Activated CD4-positive, alpha-beta memory T cell treated with anti-CD3 and anti-CD28 coated beads for 36 hours (primary cell): Measurements from ENCODE around the gene ARL4D. TPM values are rescaled to one million over a fixed set of nuclear protein-coding genes. Genes with fewer than 3 reads are reported as not detected.

Source experiments
- CTCF ChIA-PET: fragments of 350-600 bp; sonication (Branson Sonifier 250); formaldehyde crosslinking; loops from one replicate; lab custom pipeline; 2021; ENCODE audit warnings: antibody characterized with exemption, inconsistent platforms; lab: Charles Lee
- POLR2A ChIA-PET: fragments of 350-600 bp; sonication (Branson Sonifier 250); formaldehyde crosslinking; loops from one replicate; lab custom pipeline; 2021; ENCODE audit warnings: antibody characterized with exemption; lab: Charles Lee
- DNase-seq: peaks from one replicate; pipeline ENCODE4 v3.0.0-alpha.2; 2020
- H3K27ac Mint-ChIP-seq: one replicate; pipeline ENCODE4 v1.8.0; 2021; ENCODE audit warnings: mixed read lengths
- H3K27me3 Mint-ChIP-seq: one replicate; pipeline ENCODE4 v1.8.0; 2021; ENCODE audit warnings: mixed read lengths
- H3K36me3 Mint-ChIP-seq: one replicate; pipeline ENCODE4 v1.8.0; 2021; ENCODE audit warnings: mixed read lengths
- H3K4me1 Mint-ChIP-seq: one replicate; pipeline ENCODE4 v1.8.0; 2021; ENCODE audit warnings: low read depth, mixed read lengths
- H3K4me3 Mint-ChIP-seq: one replicate; pipeline ENCODE4 v1.8.0; 2021; ENCODE audit warnings: mild to moderate bottlenecking, mixed read lengths
- H3K9me3 Mint-ChIP-seq: one replicate; pipeline ENCODE4 v1.8.0; 2021; ENCODE audit warnings: mixed read lengths
- intact Hi-C: fragments of 100-400 bp; cut with micrococcal nuclease; formaldehyde crosslinking; loops from one replicate; pipeline ENCODE4 v1.15.1; 2023
- total RNA-seq, 2 experiments: library from RNA; stranded (reverse); gene quantifications; one replicate each; pipeline ENCODE4 v1.2.3, GENCODE V29; 2021

Gene ARL4D
- total RNA-seq, 2 experiments from 2014 or later, result 2.3 TPM

- no peaks in the 10 kb centered on the region for H3K9me3 Mint-ChIP-seq
These were observed 2.2 kb upstream of the ARL4D start for GRCh38 chr17:43396491-43397060.

GRCh38 chr17:43399839-43400328 lies 1.1 kb downstream of the ARL4D start:
- Mint-ChIP-seq H3K4me3 (peak overlapping the region; percentile 88), H3K36me3 (no peaks in the 10 kb centered on the region), H3K27me3 (no peaks in the 10 kb centered on the region), H3K27ac (no peak overlapping the region), H3K4me1 (peaks cover 22% of the 10 kb centered on the region), H3K9me3 (no peaks in the 10 kb centered on the region)
- CTCF ChIA-PET, result interaction anchor here (0.8 to 9.6 kb wide), 4 partner anchors 10 to 83 kb away, joined by 3 to 261 read pairs (median 3); partner anchors contain the start of gene DHX8
- intact Hi-C loops, result no loop called here
- DNase-seq, result no peak
- POLR2A ChIA-PET, result interaction anchor here (2.1 to 2.3 kb wide), 2 partner anchors 12 to 32 kb away, joined by 8 to 16 read pairs; no protein-coding TSS in a partner anchor

More at GRCh38 chr17:43396491-43397060, 2.2 kb upstream of the ARL4D start:
- intact Hi-C loops, result no loop called here
- CTCF ChIA-PET, result interaction anchor here (1.6 to 9.6 kb wide), 3 partner anchors 10 to 86 kb away, joined by 4 to 261 read pairs (median 22); partner anchors contain the start of gene DHX8
- DNase-seq, result no peak
- Mint-ChIP-seq H3K4me3 (no peak overlapping the region), H3K4me1 (peaks cover 25% of the 10 kb centered on the region), H3K27me3 (no peaks in the 10 kb centered on the region), H3K36me3 (no peaks in the 10 kb centered on the region), H3K27ac (no peak overlapping the region)
- POLR2A ChIA-PET, result interaction anchor here (1.0 kb wide), 1 partner anchor 36 kb away, joined by 3 read pairs; no protein-coding TSS in a partner anchor

- Mint-ChIP-seq H3K4me1 (peaks cover 16% of the 10 kb centered on the region), H3K36me3 (no peaks in the 10 kb centered on the region), H3K4me3 (no peak overlapping the region), H3K9me3 (no peaks in the 10 kb centered on the region), H3K27me3 (no peaks in the 10 kb centered on the region), H3K27ac (no peak overlapping the region)
- ChIA-PET CTCF (interaction anchor here (0.6 to 1.1 kb wide), 2 partner anchors 83 to 362 kb away, joined by 3 read pairs; partner anchors contain the start of gene DHX8), POLR2A (no interaction called here)
- no peak for DNase-seq
- intact Hi-C loops, result no loop called here
These were observed 2.3 kb downstream of the ARL4D start for GRCh38 chr17:43400943-43401717.

GRCh38 chr17:43402078-43402477 lies 3.3 kb downstream of the ARL4D start:
- CTCF ChIA-PET, result interaction anchor here (0.7 kb wide), 1 partner anchor 8 kb away, joined by 3 read pairs; no protein-coding TSS in a partner anchor
- intact Hi-C loops, result no loop called here
- POLR2A ChIA-PET, result no interaction called here
- H3K9me3 Mint-ChIP-seq, result no peaks in the 10 kb centered on the region
- H3K27ac Mint-ChIP-seq, result no peak overlapping the region
- H3K27me3 Mint-ChIP-seq, result no peaks in the 10 kb centered on the region
- no peaks in the 10 kb centered on the region for H3K36me3 Mint-ChIP-seq
- H3K4me3 Mint-ChIP-seq, result no peak overlapping the region
- no peak for DNase-seq
- peaks cover 11% of the 10 kb centered on the region for H3K4me1 Mint-ChIP-seq

GRCh38 chr17:43402567-43402966 lies 3.8 kb downstream of the ARL4D start:
- CTCF ChIA-PET, result interaction anchor here (0.7 to 1.7 kb wide), 3 partner anchors 9 to 81 kb away, joined by 3 to 7 read pairs (median 3); partner anchors contain the start of gene DHX8
- DNase-seq, result no peak
- Mint-ChIP-seq H3K27ac (no peak overlapping the region), H3K9me3 (no peaks in the 10 kb centered on the region), H3K36me3 (no peaks in the 10 kb centered on the region), H3K4me1 (peaks cover 11% of the 10 kb centered on the region), H3K27me3 (no peaks in the 10 kb centered on the region), H3K4me3 (no peak overlapping the region)
- intact Hi-C loops, result no loop called here
- POLR2A ChIA-PET, result interaction anchor here (0.5 kb wide), 1 partner anchor 67 kb away, joined by 4 read pairs; no protein-coding TSS in a partner anchor

- CTCF ChIA-PET, result interaction anchor here (1.2 to 1.7 kb wide), 3 partner anchors 10 to 80 kb away, joined by 3 to 7 read pairs (median 5); partner anchors contain the start of gene DHX8
- H3K27me3 Mint-ChIP-seq, result peaks cover 2% of the 10 kb centered on the region
- no peaks in the 10 kb centered on the region for H3K9me3 Mint-ChIP-seq
- H3K36me3 Mint-ChIP-seq, result no peaks in the 10 kb centered on the region
- POLR2A ChIA-PET, result no interaction called here
- DNase-seq, result no peak
- intact Hi-C loops, result no loop called here
- H3K27ac Mint-ChIP-seq, result no peak overlapping the region
- H3K4me3 Mint-ChIP-seq, result no peak overlapping the region
- H3K4me1 Mint-ChIP-seq, result peaks cover 5% of the 10 kb centered on the region
These were observed 5.1 kb downstream of the ARL4D start for GRCh38 chr17:43403846-43404245.

GRCh38 chr17:43405861-43406260 lies 7.1 kb downstream of the ARL4D start:
- Mint-ChIP-seq H3K9me3 (no peaks in the 10 kb centered on the region), H3K4me1 (peaks cover 2% of the 10 kb centered on the region), H3K36me3 (no peaks in the 10 kb centered on the region), H3K4me3 (no peak overlapping the region), H3K27ac (no peak overlapping the region), H3K27me3 (peaks cover 2% of the 10 kb centered on the region)
- POLR2A ChIA-PET, result no interaction called here
- CTCF ChIA-PET, result interaction anchor here (0.9 to 4.3 kb wide), 2 partner anchors 11 to 78 kb away, joined by 4 to 22 read pairs; partner anchors contain the start of gene DHX8
- DNase-seq, result no peak
- intact Hi-C loops, result no loop called here

- intact Hi-C loops, result no loop called here
- ChIA-PET POLR2A (no interaction called here), CTCF (interaction anchor here (1.7 to 4.3 kb wide), 2 partner anchors 12 to 77 kb away, joined by 4 to 22 read pairs; partner anchors contain the start of gene DHX8)
- Mint-ChIP-seq H3K4me1 (no peaks in the 10 kb centered on the region), H3K4me3 (no peak overlapping the region), H3K27ac (no peak overlapping the region), H3K9me3 (no peaks in the 10 kb centered on the region), H3K36me3 (no peaks in the 10 kb centered on the region), H3K27me3 (peaks cover 2% of the 10 kb centered on the region)
- DNase-seq, result no peak
These were observed 8.2 kb downstream of the ARL4D start for GRCh38 chr17:43406676-43407645.

- DNase-seq, result no peak
- H3K36me3 Mint-ChIP-seq, result no peaks in the 10 kb centered on the region
- no peak overlapping the region for H3K27ac Mint-ChIP-seq
- intact Hi-C loops, result no loop called here
- H3K4me3 Mint-ChIP-seq, result no peak overlapping the region
- H3K27me3 Mint-ChIP-seq, result peaks cover 2% of the 10 kb centered on the region
- ChIA-PET POLR2A (interaction anchor here (1.2 kb wide), 1 partner anchor 41 kb away, joined by 3 read pairs; no protein-coding TSS in a partner anchor), CTCF (no interaction called here)
- H3K4me1 Mint-ChIP-seq, result no peaks in the 10 kb centered on the region
- H3K9me3 Mint-ChIP-seq, result no peaks in the 10 kb centered on the region
These were observed 10.3 kb downstream of the ARL4D start for GRCh38 chr17:43409131-43409530.

- Mint-ChIP-seq H3K4me1 (no peaks in the 10 kb centered on the region), H3K27ac (no peak overlapping the region), H3K4me3 (no peak overlapping the region), H3K27me3 (peaks cover 2% of the 10 kb centered on the region), H3K36me3 (no peaks in the 10 kb centered on the region), H3K9me3 (no peaks in the 10 kb centered on the region)
- ChIA-PET CTCF (interaction anchor here (0.9 kb wide), 1 partner anchor 73 kb away, joined by 3 read pairs; the partner anchor contains the start of gene DHX8), POLR2A (no interaction called here)
- no peak for DNase-seq
- intact Hi-C loops, result no loop called here
These were observed 12.0 kb downstream of the ARL4D start for GRCh38 chr17:43410557-43411368.
